ENCODE measurements around the gene ENTPD2.

The ENTPD2 gene

DNA sequence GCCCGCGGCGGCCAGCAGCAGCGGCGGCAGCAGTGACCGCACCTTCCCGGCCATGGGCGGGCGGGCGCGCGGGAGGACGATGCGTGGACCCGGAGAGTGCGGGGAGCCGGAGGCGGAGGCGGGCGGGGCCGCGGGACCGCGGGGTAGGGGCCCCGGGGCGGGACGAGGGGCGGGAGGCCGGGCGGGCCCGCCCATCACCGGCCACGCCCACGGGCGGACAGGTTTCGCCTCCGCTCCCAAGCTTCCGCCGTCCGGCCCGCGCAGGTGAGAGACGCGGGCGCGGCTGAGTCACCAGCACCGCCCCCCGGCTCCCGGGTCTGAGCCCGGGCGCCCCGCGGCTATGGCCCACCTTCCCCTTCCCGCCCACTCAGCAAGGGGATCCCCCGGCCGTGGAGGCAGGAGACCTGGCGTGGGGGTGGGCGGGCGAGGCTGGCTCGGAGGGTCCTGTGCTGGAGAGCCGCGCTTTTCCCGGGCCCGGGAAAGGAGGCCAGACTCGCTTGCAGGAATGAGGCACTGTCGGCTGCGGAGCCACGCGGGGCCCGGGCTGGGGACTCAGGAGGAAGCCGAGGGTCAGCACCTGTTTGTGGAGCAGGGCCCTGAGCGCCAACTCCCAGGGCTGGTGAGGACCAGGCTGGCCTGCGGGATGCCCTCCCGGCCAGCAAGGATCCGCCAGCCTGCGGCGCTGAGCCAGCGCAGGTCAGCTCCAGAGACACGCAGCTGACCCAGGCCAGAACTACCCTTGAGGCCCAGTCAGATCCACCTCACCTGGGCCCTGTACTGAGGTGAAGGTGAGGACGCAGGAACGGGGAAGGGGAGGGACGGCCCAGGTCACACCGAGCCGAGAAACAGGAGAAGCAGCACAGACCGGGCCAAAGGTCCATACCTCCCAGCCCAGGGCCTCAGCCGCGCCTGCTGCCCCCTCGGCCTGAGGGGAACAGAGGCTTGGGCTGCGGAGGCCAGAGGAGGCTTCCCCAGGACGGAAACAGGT lies at the start of gene ENTPD2:
TSS of gene ENTPD2 (minus strand) at position 118 of the 988 bp plus-strand sequence. CDS start at position 54, 64 bp downstream.
- DNase-seq (ENCODE audit: low read depth in 3 of 3, low spot score in 1 of 3) = no peak

DNA sequence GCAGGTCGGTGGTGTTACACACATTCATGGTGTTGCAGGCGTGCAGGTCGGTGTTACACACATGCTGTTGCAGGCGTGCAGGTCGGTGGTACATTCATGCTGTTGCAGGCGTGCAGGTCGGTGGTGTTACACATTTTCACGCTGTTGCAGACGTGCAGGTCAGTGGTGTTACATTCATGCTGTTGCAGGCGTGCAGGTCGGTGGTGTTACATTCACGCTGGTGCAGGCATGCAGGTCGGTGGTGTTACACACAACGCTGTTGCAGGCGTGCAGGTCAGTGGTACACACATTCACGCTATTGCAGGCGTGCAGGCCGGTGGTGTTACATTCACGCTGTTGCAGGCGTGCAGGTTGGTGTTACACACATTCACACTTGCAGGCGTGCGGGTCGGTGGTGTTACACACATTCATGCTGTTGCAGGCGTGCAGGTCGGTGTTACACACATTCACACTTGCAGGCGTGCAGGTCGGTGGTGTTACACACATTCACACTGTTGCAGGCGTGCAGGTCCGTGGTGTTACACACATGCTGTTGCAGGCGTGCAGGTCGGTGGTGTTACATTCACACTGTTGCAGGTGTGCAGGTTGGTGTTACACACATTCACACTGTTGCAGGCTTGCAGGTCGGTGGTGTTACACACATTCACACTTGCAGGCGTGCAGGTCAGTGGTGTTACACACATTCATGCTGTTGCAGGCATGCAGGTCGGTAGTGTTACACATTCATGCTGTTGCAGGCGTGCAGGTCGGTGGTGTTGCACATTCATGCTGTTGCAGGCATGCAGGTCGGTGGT lies 49.5 kb upstream of the ENTPD2 start:
- no peak for DNase-seq (ENCODE audit: low read depth in 3 of 3, low spot score in 1 of 3)

- DNase-seq (ENCODE audit: low read depth in 3 of 3, low spot score in 1 of 3) = no peak
Observed at GRCh38 chr9:137099231-137099630, 45.4 kb upstream of the ENTPD2 start.

DNA sequence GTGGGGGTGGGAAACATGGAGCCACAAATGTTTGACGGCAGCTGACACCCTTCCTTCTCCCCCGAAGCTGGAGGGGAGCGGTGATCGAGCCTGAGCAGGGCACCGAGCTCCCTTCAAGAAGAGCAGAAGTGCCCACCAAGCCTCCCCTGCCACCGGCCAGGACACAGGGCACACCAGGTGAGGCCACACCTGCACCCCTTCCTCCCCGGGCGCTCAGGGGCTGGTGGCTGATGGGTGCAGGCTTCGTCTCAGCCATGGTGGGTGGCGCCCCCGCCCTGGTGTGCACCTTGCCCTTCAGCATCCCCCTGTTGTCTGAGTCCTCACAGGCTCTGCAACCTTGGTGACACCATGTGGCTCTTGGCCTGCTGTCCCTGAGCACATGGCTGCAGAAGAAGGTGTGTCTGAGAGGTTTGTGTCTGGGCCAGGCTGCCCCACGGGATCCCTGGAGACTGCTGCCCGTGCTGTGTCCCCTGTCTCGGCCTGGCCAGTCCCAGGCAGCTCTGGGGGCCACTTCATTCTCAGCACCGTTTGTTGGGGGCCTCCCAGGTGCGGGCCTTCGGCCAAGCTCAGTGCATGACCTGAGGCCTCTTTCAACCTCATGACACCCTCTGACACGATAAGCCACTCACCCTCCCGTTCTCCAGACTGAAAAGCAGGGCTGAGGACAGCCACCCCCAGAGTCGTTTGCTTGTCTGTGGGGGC lies 44.1 kb upstream of the ENTPD2 start:
- no peak for DNase-seq (ENCODE audit: low read depth in 3 of 3, low spot score in 1 of 3)

DNA sequence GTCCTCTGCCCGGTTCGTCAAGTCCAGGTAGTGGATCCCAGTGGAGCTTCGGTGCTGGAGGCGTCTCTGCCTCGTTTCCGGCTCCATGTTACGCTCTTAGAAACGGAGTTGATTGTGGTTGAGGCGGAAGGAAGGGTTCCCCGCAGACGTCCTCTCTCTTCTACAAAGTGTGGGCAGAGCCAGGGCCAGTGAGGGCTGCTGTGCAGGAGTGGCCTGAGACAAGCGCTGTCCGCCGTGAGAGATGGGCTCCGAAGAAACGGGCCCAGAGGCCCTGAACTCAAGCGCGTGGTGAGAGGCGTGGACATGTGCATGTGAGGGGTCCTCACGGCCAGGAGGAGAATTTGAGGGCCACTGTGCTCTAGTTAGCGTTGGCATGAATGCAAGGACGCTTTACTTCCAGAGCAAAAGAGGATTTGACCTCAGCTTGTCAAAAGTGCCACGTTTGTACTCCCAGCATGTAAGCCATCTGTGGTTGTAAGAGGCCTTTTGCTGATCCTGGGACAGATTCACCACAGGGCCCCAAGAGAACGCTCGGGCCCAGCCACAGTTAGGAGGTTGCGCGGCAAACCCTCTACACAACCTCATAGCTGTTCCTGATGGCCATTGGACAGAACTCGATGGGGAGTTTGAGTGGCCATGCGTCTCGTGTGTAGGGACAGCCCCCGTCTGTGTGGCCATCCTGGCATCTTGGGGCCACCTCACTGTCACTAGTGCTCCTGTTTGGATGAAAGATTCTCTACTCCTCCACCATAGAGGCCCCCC lies 43.1 kb upstream of the ENTPD2 start:
- no peak for DNase-seq (ENCODE audit: low read depth in 3 of 3, low spot score in 1 of 3)

GRCh38 chr9:137095664-137096517 lies 42.0 kb upstream of the ENTPD2 start:
- peak; percentile 68 to 71 (median 68) for DNase-seq (ENCODE audit: low read depth in 3 of 3, low spot score in 1 of 3)

DNA sequence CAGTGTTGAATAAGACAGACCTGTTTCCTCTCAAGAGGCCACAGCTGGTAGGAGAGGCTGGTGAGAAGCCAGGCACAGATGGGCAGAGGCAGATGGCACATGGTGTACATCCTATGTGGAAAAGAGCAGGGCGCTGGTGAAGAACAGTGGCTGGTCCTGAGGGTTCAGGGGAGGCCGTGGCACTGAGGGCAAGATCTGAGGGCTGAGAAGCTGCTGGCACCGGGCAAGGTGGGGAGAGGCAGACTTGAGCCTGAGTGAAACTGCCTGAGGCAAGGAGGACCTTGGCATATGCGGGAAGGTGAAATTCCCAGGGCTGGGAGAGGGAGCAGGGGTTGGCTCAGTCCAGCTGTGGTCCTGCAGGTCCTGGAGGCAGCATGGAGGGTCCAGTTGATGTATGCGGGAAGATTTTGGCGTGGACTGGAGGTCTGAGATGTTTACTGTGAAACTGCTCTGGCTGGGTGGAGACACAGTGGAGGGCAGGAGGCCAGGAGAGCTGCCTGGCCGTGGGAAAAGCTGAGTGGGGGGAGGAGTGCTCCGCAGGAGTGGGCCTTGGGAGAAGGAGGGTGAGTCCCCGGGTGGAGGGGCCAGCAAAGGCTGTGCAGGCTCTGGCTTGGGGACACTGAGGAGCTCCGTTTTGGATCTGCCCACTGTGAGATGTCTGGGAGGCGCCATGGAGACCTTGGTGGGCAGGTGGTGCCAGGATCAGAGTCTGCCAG lies 35.5 kb upstream of the ENTPD2 start:
- DNase-seq (ENCODE audit: low read depth in 3 of 3, low spot score in 1 of 3) = no peak

DNA sequence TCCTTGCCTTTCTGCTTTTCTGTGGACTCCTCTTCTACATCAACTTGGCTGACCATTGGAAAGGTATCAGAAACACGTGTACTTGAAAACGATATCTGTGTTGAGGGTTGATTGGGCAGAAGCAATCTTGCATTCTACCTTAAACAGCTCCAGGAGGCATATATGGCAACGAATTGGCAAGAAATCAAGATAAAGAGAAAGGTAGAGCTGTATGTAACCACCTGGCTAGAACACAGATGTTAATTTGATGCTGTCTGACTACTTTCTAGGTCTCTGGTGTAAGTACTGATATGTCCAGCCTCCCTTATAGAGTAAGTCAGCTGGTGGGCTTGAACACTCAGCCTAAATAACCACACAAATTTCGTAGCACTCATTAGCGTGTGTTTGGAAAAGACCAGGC lies 34.3 kb upstream of the ENTPD2 start:
- DNase-seq (ENCODE audit: low read depth in 3 of 3, low spot score in 1 of 3) = no peak

- no peak for DNase-seq (ENCODE audit: low read depth in 3 of 3, low spot score in 1 of 3)
Observed at GRCh38 chr9:137087409-137087925, 33.6 kb upstream of the ENTPD2 start.

- DNase-seq (ENCODE audit: low read depth in 3 of 3, low spot score in 1 of 3) = peak; percentile 97 to 100 (median 99)
Observed at GRCh38 chr9:137086531-137087408, 32.9 kb upstream of the ENTPD2 start, which contains the start of gene MAN1B1. Gene MAN1B1 (plus strand): TSS chr9:137086985. CDS start chr9:137087000, 15 bp downstream.

DNA sequence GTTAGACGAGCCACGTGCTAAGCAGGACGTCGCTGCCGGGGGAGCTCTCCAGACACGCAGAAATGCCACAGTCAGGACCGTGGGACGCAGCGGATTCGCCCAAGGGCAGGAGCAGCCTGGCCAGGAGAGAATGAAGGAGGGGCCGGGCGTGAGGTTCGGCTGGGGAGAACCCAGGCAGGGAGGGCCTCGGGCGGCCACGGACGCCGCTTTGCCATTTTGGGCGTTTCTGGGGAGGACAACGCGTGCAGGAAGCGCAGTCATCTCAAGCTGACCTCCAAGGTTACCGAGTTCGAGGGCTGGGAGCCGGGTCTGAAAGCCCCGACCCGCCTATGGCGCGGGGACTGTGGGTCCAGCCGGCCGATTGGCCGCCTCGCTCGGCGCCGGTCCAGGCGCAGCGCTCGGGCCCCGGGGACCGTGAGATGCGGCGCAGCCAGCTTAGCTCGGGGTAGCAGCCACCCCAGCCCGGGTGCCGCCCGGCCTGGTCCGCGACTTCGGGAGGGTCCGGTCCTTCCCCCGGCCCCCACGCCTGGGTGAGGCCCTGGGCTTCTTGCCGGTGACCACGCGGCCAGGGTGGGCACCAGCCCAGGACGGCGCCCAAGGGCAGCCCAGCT lies 32.2 kb upstream of the ENTPD2 start:
- peak in 1 of 3 donors; percentile 25 for DNase-seq (ENCODE audit: low read depth in 3 of 3, low spot score in 1 of 3)

GRCh38 chr9:137084526-137084925 lies 30.7 kb upstream of the ENTPD2 start:
- no peak for DNase-seq (ENCODE audit: low read depth in 3 of 3, low spot score in 1 of 3)

DNA sequence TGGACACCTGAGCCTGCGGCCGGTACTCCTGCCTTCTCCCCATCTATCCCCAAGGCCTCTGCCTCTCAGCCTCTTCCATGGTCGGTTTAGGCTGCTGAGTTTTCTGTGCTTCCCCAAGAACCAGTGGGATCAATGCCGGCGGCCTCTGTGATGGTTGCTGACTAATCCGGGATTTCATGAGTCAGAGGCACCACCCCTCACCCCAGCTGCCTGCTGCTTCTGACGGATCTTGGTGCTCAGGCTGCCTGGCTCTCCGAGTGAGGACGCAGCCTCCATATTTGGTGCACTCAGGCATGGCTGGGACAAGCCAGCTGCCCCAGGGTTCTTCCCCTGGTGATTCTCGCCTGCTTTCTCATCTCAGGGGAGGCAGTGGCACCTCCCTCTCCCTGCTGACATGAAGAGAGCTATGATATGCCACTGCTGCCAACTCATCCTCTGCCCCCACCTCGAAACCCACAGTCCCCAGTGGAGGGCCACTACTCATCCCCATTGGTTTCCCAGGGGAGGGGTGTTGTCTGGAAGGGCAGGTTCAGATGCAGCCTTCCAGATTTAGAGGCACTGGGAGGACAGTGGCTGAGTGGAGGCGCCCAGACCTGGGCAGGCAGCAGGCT lies 29.6 kb upstream of the ENTPD2 start:
- no peak for DNase-seq (ENCODE audit: low read depth in 3 of 3, low spot score in 1 of 3)

DNA sequence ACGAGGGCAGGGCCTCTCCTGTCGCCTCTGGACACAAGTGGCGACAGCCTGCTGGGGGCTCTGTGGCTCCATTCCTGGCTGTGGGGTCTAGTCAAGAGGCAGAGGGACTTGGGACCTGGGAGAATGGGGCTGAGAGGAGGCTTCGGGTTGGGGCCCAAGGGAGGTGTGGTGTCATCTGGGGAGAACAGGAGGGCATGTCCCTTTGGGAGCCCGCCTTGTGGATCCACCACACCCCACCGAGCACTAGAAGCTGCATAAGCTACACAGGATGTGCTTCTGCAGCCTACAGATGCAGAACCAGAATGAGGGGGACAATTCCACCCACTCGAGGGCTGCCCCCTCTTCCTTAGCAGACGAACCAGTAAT lies 29.0 kb upstream of the ENTPD2 start:
- no peak for DNase-seq (ENCODE audit: low read depth in 3 of 3, low spot score in 1 of 3)

DNA sequence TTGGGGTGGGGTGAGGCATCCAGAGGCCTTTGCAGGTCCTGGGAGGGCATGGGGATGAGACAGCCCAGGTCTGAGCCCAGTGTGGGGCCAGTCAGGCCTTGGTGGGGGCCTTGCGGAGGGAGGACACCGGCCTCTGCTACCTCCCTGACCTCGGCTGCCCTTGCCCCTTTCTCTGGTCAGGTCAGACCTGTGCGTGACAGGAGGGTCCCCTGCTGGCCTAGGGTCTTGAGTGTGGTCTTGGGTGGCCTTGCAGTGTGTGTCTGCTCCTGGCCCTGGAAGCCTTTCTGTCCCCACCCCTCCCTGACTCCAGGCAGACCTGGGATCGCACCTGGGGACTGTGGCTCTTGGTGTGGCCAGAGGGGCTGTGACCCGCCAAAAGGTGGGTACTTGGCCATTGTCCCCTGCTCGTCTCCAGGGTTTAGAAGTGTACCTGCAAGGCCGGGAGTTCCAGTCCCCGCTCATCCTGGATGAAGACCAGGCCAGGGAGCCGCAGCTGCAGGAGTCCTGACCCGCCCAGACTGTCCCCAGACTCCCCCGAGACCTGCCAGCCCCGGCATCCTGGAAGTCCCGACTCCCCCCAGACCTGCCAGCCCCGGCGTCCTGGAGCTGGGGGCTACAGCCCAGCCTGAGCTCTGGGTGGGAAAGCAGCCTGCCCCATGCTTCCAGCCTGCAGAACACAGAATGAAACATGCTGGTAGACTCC lies 28.5 kb upstream of the ENTPD2 start:
- no peak for DNase-seq (ENCODE audit: low read depth in 3 of 3, low spot score in 1 of 3)
